Inflammatory macrophage (primary cell): ENCODE results near the gene LRMDA.

ENCODE experiments used
- DNase-seq, 2 donors: peaks; one replicate each; pipeline ENCODE4 v3.0.0-alpha.2; 2020 to 2022

Gene LRMDA

GRCh38 chr10:75788394-75789205, 357.2 kb downstream of the LRMDA start:
- DNase-seq, result no peak

- no peak for DNase-seq
Observed at GRCh38 chr10:75793848-75794247, 362.4 kb downstream of the LRMDA start.

- no peak for DNase-seq
Observed at GRCh38 chr10:75801121-75801520, 369.7 kb downstream of the LRMDA start.

GRCh38 chr10:75801661-75802060, 370.2 kb downstream of the LRMDA start:
- DNase-seq, result no peak

GRCh38 chr10:75803121-75803520, 371.7 kb downstream of the LRMDA start:
- no peak for DNase-seq

- DNase-seq, result no peak
Observed at GRCh38 chr10:75803816-75804552, 372.6 kb downstream of the LRMDA start.

- no peak for DNase-seq
Observed at GRCh38 chr10:75806186-75806585, 374.8 kb downstream of the LRMDA start.

GRCh38 chr10:75807456-75807855, 376.0 kb downstream of the LRMDA start:
- no peak for DNase-seq

- no peak for DNase-seq
Observed at GRCh38 chr10:75809003-75809402, 377.6 kb downstream of the LRMDA start.

GRCh38 chr10:75814014-75814413, 382.6 kb downstream of the LRMDA start:
- DNase-seq, result no peak

GRCh38 chr10:75815066-75815465, 383.6 kb downstream of the LRMDA start:
- no peak for DNase-seq

GRCh38 chr10:75817198-75817597, 385.8 kb downstream of the LRMDA start:
- no peak for DNase-seq

GRCh38 chr10:75818552-75818951, 387.1 kb downstream of the LRMDA start:
- no peak for DNase-seq

- no peak for DNase-seq
Observed at GRCh38 chr10:75825235-75825634, 393.8 kb downstream of the LRMDA start.

GRCh38 chr10:75825661-75826060, 394.2 kb downstream of the LRMDA start:
- DNase-seq, result no peak

- no peak for DNase-seq
Observed at GRCh38 chr10:75826846-75827245, 395.4 kb downstream of the LRMDA start.

- no peak for DNase-seq
Observed at GRCh38 chr10:75827587-75828021, 396.2 kb downstream of the LRMDA start.

GRCh38 chr10:75828413-75828812, 397.0 kb downstream of the LRMDA start:
- no peak for DNase-seq

GRCh38 chr10:75836064-75836463, 404.6 kb downstream of the LRMDA start:
- DNase-seq, result no peak

GRCh38 chr10:75838486-75838885, 407.1 kb downstream of the LRMDA start:
- DNase-seq, result no peak

GRCh38 chr10:75839020-75839419, 407.6 kb downstream of the LRMDA start:
- no peak for DNase-seq

GRCh38 chr10:75841266-75841665, 409.8 kb downstream of the LRMDA start:
- DNase-seq, result no peak

GRCh38 chr10:75845176-75845947, 413.9 kb downstream of the LRMDA start:
- peak in 1 of 2 donors; percentile 22 for DNase-seq
